Osteocyte (in vitro differentiated cells): ENCODE data around the gene IDH1. TPM values are rescaled to one million over a fixed set of nuclear protein-coding genes. Genes with fewer than 3 reads are reported as not detected.

Source experiments
- DNase-seq: peaks from one replicate; pipeline ENCODE4 v3.0.0; 2021; ENCODE audit warnings: mixed read lengths; ENCODE audit not compliant: unreplicated experiment; ENCODE audit errors: extremely low spot score
- H3K27ac Mint-ChIP-seq: one replicate; pipeline ENCODE4 v1.8.0; 2021; ENCODE audit warnings: mild to moderate bottlenecking, mixed read lengths; ENCODE audit not compliant: unreplicated experiment
- H3K27me3 Mint-ChIP-seq: one replicate; pipeline ENCODE4 v1.8.0; 2021; ENCODE audit warnings: mixed read lengths; ENCODE audit not compliant: unreplicated experiment
- H3K36me3 Mint-ChIP-seq: one replicate; pipeline ENCODE4 v1.8.0; 2021; ENCODE audit warnings: mixed read lengths; ENCODE audit not compliant: unreplicated experiment
- H3K4me1 Mint-ChIP-seq: one replicate; pipeline ENCODE4 v1.8.0; 2021; ENCODE audit warnings: mixed read lengths; ENCODE audit not compliant: unreplicated experiment
- H3K4me3 Mint-ChIP-seq: one replicate; pipeline ENCODE4 v1.8.0; 2021; ENCODE audit warnings: mild to moderate bottlenecking, moderate library complexity, mixed read lengths; ENCODE audit not compliant: unreplicated experiment
- H3K9me3 Mint-ChIP-seq: one replicate; pipeline ENCODE4 v1.8.0; 2021; ENCODE audit warnings: mixed read lengths; ENCODE audit not compliant: unreplicated experiment
- total RNA-seq: library from RNA; stranded (reverse); gene quantifications from 2 replicates; pipeline ENCODE4 v1.2.1, GENCODE V29; 2021
- TF ChIP-seq, protein P1 (sequence below): fragments of 200-600 bp; sonication (generic); IDR thresholded peaks from 2 replicates; pipeline ENCODE4 v1.5.0; 2021; ENCODE audit warnings: antibody characterized with exemption, mild to moderate bottlenecking, moderate library complexity

The IDH1 gene
- total RNA-seq, 1 donor from 2014 or later: 49.6 TPM

DNA sequence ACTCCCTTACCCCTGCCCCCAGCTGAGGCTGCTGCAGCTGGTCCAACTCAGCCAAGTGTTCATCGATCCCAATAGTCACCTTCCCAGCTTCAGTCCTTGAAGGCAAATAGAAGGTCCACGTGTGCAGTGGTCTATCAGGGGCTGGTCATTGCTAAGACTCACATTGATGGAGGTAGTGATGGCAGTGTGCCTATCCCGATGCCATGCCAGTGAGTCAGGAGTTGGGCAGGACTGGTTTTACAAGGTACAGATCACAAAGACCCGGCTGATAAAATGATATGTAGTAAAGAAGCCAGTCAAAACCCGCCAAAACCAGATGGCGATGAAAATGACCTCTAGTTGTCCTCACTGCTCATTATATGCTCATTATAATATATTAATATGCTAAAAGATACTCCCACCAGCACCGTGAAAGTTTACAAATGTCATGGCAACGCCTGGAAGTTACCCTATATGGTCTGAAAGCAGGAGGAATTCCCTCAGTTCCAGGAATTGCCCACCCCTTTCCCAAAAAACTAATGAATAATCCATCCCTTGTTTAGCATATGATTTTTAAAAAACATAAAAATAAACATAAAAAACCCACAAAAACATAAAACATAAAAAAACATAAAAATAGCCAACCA, 62.1 kb downstream of the IDH1 start:
- TF ChIP-seq, protein P1, sequence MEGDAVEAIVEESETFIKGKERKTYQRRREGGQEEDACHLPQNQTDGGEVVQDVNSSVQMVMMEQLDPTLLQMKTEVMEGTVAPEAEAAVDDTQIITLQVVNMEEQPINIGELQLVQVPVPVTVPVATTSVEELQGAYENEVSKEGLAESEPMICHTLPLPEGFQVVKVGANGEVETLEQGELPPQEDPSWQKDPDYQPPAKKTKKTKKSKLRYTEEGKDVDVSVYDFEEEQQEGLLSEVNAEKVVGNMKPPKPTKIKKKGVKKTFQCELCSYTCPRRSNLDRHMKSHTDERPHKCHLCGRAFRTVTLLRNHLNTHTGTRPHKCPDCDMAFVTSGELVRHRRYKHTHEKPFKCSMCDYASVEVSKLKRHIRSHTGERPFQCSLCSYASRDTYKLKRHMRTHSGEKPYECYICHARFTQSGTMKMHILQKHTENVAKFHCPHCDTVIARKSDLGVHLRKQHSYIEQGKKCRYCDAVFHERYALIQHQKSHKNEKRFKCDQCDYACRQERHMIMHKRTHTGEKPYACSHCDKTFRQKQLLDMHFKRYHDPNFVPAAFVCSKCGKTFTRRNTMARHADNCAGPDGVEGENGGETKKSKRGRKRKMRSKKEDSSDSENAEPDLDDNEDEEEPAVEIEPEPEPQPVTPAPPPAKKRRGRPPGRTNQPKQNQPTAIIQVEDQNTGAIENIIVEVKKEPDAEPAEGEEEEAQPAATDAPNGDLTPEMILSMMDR: no peak
- no peaks in the 10 kb centered on the region for H3K27me3 Mint-ChIP-seq
- H3K4me3 Mint-ChIP-seq: no peak overlapping the region
- no peaks in the 10 kb centered on the region for H3K36me3 Mint-ChIP-seq
- DNase-seq: no peak
- no peak overlapping the region for H3K27ac Mint-ChIP-seq
- H3K4me1 Mint-ChIP-seq: no peaks in the 10 kb centered on the region
- H3K9me3 Mint-ChIP-seq: no peaks in the 10 kb centered on the region

DNA sequence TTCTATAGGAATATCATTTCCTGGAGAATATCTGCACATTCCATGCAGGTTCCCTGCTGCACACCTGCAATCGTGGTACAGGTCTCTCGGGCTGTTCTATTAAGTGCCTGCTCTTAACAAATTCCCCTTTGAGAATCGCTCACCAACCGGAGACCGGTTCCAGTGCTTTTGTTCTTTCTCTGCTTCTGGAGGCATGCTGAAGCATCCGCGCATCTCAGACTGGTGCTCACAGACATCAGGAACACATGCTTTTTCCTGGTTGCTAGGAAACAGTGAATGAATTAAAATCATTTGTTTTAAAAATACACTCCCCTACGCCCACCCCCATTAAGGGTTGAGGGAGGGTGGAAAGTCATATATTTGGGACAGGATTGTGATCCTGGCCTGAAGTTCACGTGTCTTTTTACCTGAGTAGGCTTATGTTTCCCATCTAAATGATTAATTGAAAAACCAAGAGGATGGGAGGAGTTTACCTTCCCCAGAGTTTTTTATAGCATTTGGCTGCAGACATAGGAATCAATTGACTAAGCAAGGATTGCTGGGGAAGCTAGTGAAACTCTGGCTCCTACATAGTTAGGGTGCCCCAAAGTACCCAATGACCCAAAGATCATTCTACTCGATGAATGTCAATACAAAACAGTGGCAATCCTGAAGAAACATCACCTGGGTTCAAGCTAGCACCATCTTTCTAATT, 64.9 kb downstream of the IDH1 start, which contains the start of gene C2orf80:
Gene C2orf80, minus strand, starts transcription at position 221 of the 694 bp plus-strand sequence. CDS start 3,044 bp downstream, outside the sequence.
- Mint-ChIP-seq H3K9me3 (no peaks in the 10 kb centered on the region), H3K27ac (no peak within 1 kb of the TSS), H3K27me3 (peaks cover 14% of the 10 kb centered on the region), H3K36me3 (no peaks in the 10 kb centered on the region), H3K4me3 (no peak within 1 kb of the TSS), H3K4me1 (no peaks in the 10 kb centered on the region)
- DNase-seq: no peak
- TF ChIP-seq, protein P1: no peak

DNA sequence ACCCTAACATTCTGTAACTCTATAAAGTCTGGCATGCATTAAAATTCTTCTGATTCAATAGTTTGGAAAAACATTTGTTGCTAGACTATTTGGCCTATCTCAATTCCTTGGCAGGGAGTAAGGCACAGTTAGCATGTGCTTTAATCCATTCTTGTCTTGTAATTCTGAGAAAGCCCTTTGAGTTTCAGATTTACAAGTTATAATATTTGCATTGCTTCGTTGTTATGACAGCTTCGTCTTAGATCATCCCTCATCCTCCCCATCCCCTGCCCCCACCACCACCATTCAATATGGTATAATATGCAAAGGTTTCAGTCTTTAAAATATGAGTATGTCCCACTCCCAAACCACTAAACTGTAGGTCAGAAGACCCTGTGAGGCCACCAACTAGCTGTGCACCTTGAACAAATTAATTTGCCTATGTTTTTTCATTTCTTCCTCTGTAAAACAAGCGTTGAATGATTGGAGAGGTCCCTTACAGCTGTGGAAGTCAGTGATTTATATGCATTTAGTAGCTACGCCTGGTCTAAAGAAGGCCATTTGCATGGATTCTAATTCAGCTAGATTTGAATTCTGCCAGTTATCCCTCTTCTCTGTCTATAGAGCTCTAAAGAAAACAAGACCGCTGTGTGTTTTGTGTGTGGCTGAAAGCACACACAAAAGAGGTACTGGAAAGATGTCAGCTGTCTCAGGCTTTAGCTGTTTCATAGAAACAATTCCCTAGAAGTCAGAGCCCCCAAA, 65.6 kb downstream of the IDH1 start:
- Mint-ChIP-seq H3K4me1 (no peaks in the 10 kb centered on the region), H3K27ac (no peak overlapping the region)

DNA sequence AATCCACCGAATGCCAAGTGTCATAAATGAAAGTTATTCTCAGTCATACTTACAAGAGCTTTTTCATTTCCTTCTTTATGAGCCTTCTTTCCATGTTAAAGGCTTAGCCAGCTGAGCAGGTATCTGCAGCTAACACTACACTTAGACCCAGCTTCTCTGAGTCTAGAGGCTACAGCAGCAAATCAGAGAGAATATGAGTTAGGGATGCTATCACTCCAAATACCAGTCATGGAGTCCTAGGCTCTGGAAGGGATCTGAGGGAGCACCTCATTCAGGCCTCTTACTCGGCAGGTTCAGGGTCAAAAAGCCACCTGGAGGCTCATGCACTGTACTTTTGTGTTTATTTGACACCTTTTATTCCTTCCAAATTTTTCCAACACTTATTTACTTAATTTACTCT, 68.0 kb downstream of the IDH1 start:
- Mint-ChIP-seq H3K4me3 (no peak overlapping the region), H3K4me1 (no peaks in the 10 kb centered on the region), H3K9me3 (no peaks in the 10 kb centered on the region)

More for the DNA sequence above, 65.6 kb downstream of the IDH1 start:
- no peak overlapping the region for H3K4me3 Mint-ChIP-seq
- H3K9me3 Mint-ChIP-seq: no peaks in the 10 kb centered on the region
- TF ChIP-seq, protein P1: no peak
- H3K27me3 Mint-ChIP-seq: peaks cover 21% of the 10 kb centered on the region
- H3K36me3 Mint-ChIP-seq: no peaks in the 10 kb centered on the region
- DNase-seq: no peak

More for the DNA sequence above, 68.0 kb downstream of the IDH1 start:
- Mint-ChIP-seq H3K27ac (no peak overlapping the region), H3K36me3 (no peaks in the 10 kb centered on the region), H3K27me3 (peaks cover 39% of the 10 kb centered on the region)
- DNase-seq: no peak
- TF ChIP-seq, protein P1: no peak
